Astrocyte (in vitro differentiated cells and primary cell): Measurements from ENCODE around the gene IKBKE. TPM values are rescaled to one million over a fixed set of nuclear protein-coding genes. Genes with fewer than 3 reads are reported as not detected.

Experiments used
- DNase-seq: peaks from one replicate; pipeline ENCODE4 v3.0.0-alpha.2; 2010; ENCODE audit warnings: low read depth
- FAIRE-seq: peaks from 2 replicates; lab custom pipeline; 2011; peaks lifted over from hg19 to GRCh38; lab: Jason Lieb, UNC
- H2AFZ ChIP-seq: 2 replicates; pipeline ENCODE4 v1.6.0; 2012; ENCODE audit warnings: low read depth, low read length, inconsistent platforms
- H3K27ac ChIP-seq: 2 replicates; pipeline ENCODE4 v1.5.1; 2011; ENCODE audit warnings: low read depth, low read length, inconsistent platforms
- H3K27me3 ChIP-seq: 2 replicates; pipeline ENCODE4 v1.6.0; 2011; ENCODE audit warnings: low read length, inconsistent platforms; ENCODE audit not compliant: insufficient read depth
- H3K36me3 ChIP-seq: 2 replicates; pipeline ENCODE4 v1.5.1; 2011; ENCODE audit warnings: low read length, inconsistent platforms; ENCODE audit not compliant: insufficient read depth
- H3K4me1 ChIP-seq: 2 replicates; pipeline ENCODE4 v1.5.1; 2011; ENCODE audit warnings: low read length, inconsistent platforms; ENCODE audit not compliant: insufficient read depth
- H3K4me2 ChIP-seq: 2 replicates; pipeline ENCODE4 v1.6.0; 2012; ENCODE audit warnings: low read length, inconsistent platforms
- H3K4me3 ChIP-seq: 2 replicates; pipeline ENCODE4 v1.5.1; 2011; ENCODE audit warnings: low read depth, mild to moderate bottlenecking, low read length, inconsistent platforms; ENCODE audit not compliant: insufficient read depth
- H3K79me2 ChIP-seq: 2 replicates; pipeline ENCODE4 v1.6.0; 2012; ENCODE audit warnings: mild to moderate bottlenecking, low read length, inconsistent platforms; ENCODE audit not compliant: insufficient read depth
- H3K9ac ChIP-seq: 2 replicates; pipeline ENCODE4 v1.6.0; 2012; ENCODE audit warnings: mild to moderate bottlenecking, low read length, inconsistent platforms
- H3K9me3 ChIP-seq: 2 replicates; pipeline ENCODE4 v1.5.1; 2012; ENCODE audit warnings: low read depth, mild to moderate bottlenecking, low read length, inconsistent platforms; ENCODE audit not compliant: insufficient read depth
- H4K20me1 ChIP-seq: 2 replicates; pipeline ENCODE4 v1.6.0; 2012; ENCODE audit warnings: low read length, inconsistent platforms; ENCODE audit not compliant: insufficient read depth
- H3K27ac Mint-ChIP-seq: one replicate; pipeline ENCODE4 v1.8.0; 2021; ENCODE audit warnings: mild to moderate bottlenecking, mixed read lengths; ENCODE audit not compliant: unreplicated experiment
- H3K27me3 Mint-ChIP-seq: one replicate; pipeline ENCODE4 v1.8.0; 2021; ENCODE audit warnings: low read depth, mixed read lengths; ENCODE audit not compliant: unreplicated experiment
- H3K36me3 Mint-ChIP-seq: one replicate; pipeline ENCODE4 v1.8.0; 2021; ENCODE audit warnings: low read depth, mixed read lengths; ENCODE audit not compliant: unreplicated experiment
- H3K4me1 Mint-ChIP-seq: one replicate; pipeline ENCODE4 v1.8.0; 2021; ENCODE audit warnings: low read depth, mixed read lengths; ENCODE audit not compliant: unreplicated experiment
- H3K4me3 Mint-ChIP-seq: one replicate; pipeline ENCODE4 v1.8.0; 2021; ENCODE audit warnings: mild to moderate bottlenecking, moderate library complexity, mixed read lengths; ENCODE audit not compliant: unreplicated experiment
- H3K9me3 Mint-ChIP-seq: one replicate; pipeline ENCODE4 v1.8.0; 2021; ENCODE audit warnings: mild to moderate bottlenecking, mixed read lengths; ENCODE audit not compliant: unreplicated experiment
- EZH2 ChIP-seq: IDR thresholded peaks from 2 replicates; pipeline ENCODE4 v1.6.1; 2012; ENCODE audit warnings: mild to moderate bottlenecking, low read length, inconsistent platforms; ENCODE audit not compliant: insufficient read depth
- total RNA-seq: library from RNA; stranded (reverse); gene quantifications from 2 replicates; pipeline ENCODE4 v1.2.1, GENCODE V29; 2021
- TF ChIP-seq, protein P1 (sequence below): IDR thresholded peaks from 2 replicates; pipeline ENCODE4 v1.5.1; 2011; ENCODE audit warnings: low read depth, mild to moderate bottlenecking, inconsistent platforms, low read length, moderate library complexity; ENCODE audit not compliant: insufficient read depth

The IKBKE gene
- total RNA-seq, 1 donor from 2014 or later = 17.0 TPM

DNA sequence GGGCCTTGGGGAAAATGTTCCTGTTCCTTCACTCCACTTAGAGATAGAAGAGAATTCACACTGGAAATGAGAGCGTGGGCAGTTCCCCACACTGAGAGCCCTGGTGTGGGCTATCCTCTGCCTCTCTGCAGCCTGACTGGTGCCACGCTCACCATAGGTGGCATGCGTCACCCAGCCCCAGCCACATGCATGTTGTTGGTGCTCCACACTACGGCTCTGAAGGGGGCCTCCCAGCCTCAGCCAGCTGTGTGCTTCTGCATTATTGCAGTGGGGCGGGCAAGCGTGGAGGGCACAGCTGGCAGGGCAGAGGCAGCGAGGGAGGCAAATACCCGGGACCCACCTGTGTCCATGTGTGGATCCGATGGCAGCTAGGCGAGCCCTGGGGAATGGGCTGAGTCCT, 22.3 kb downstream of the IKBKE start:
- no peak for FAIRE-seq
- no peak overlapping the region for H3K4me3 Mint-ChIP-seq

DNA sequence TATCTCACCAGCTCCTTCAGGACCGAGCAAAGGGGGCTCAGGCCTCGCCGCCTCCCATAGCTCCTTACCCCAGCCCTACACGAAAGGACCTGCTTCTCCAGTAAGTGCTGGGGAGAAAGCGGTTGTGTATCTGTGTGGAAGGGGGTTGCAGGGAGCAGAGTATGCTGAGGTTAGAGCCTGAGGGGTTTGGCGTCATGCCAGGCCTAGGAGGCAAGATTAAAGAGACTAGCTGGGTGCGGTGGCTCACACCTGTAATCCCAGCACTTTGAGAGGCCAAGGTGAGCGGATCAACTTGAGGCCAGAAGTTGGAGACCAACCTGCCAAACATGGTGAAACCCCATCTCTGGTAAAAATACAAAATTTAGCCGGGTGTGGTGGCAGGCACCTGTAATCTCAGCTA, 23.0 kb downstream of the IKBKE start:
- H3K9me3 Mint-ChIP-seq = no peaks in the 10 kb centered on the region

More for the DNA sequence above, 22.3 kb downstream of the IKBKE start:
- Histone ChIP-seq H3K79me2 (no peaks in the 10 kb centered on the region), H3K9me3 (no peaks in the 10 kb centered on the region), H3K27ac (no peak overlapping the region), H2AFZ (no peak overlapping the region), H3K4me2 (no peak overlapping the region), H3K9ac (no peak overlapping the region), H3K4me3 (no peak overlapping the region), H3K27me3 (no peaks in the 10 kb centered on the region), H3K36me3 (peaks cover 13% of the 10 kb centered on the region), H4K20me1 (no peaks in the 10 kb centered on the region), H3K4me1 (peaks cover 27% of the 10 kb centered on the region)
- Mint-ChIP-seq H3K27me3 (peaks cover 5% of the 10 kb centered on the region), H3K36me3 (peaks cover 31% of the 10 kb centered on the region), H3K4me1 (peaks cover 21% of the 10 kb centered on the region), H3K27ac (no peak overlapping the region), H3K9me3 (no peaks in the 10 kb centered on the region)
- TF ChIP-seq EZH2 = no peak
- TF ChIP-seq, protein P1, sequence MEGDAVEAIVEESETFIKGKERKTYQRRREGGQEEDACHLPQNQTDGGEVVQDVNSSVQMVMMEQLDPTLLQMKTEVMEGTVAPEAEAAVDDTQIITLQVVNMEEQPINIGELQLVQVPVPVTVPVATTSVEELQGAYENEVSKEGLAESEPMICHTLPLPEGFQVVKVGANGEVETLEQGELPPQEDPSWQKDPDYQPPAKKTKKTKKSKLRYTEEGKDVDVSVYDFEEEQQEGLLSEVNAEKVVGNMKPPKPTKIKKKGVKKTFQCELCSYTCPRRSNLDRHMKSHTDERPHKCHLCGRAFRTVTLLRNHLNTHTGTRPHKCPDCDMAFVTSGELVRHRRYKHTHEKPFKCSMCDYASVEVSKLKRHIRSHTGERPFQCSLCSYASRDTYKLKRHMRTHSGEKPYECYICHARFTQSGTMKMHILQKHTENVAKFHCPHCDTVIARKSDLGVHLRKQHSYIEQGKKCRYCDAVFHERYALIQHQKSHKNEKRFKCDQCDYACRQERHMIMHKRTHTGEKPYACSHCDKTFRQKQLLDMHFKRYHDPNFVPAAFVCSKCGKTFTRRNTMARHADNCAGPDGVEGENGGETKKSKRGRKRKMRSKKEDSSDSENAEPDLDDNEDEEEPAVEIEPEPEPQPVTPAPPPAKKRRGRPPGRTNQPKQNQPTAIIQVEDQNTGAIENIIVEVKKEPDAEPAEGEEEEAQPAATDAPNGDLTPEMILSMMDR = no peak
- DNase-seq = no peak

DNA sequence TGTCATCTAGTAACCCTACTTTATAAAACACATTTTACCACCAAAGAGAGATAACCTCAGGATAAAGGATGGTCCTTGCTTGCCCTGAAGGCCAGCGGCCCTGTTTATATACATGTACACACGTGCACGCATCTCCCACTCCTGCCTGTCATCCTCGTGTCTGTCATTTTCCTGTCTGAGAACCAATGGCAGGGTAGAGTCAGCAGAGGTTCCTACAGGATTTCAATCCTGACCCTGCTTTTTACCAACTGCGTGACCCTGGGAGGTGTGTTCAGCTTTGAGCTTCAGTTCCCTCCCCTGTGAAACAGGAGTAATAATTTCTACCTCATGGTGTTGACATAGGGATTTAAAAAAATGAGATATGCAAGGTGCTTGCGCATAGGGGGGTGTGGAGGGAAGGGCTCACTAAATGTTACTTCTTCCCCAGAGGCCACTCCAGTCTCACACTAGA, 24.8 kb downstream of the IKBKE start:
- no peak for DNase-seq
- peaks cover 13% of the 10 kb centered on the region for H3K36me3 ChIP-seq
- no peaks in the 10 kb centered on the region for H3K9me3 Mint-ChIP-seq
- H2AFZ ChIP-seq = no peak overlapping the region
- H3K4me1 ChIP-seq = peaks cover 27% of the 10 kb centered on the region
- H3K9me3 ChIP-seq = no peaks in the 10 kb centered on the region
- peaks cover 5% of the 10 kb centered on the region for H3K27me3 Mint-ChIP-seq
- no peak overlapping the region for H3K9ac ChIP-seq
- peaks cover 29% of the 10 kb centered on the region for H3K36me3 Mint-ChIP-seq
- H3K4me3 Mint-ChIP-seq = no peak overlapping the region
- H3K27ac ChIP-seq = no peak overlapping the region
- TF ChIP-seq, protein P1 = no peak
- no peak for TF ChIP-seq EZH2
- no peaks in the 10 kb centered on the region for H3K27me3 ChIP-seq
- FAIRE-seq = no peak
- H3K27ac Mint-ChIP-seq = no peak overlapping the region
- no peaks in the 10 kb centered on the region for H3K79me2 ChIP-seq
- peaks cover 29% of the 10 kb centered on the region for H3K4me1 Mint-ChIP-seq
- H3K4me3 ChIP-seq = no peak overlapping the region
- no peak overlapping the region for H3K4me2 ChIP-seq
- no peaks in the 10 kb centered on the region for H4K20me1 ChIP-seq

More for the DNA sequence above, 23.0 kb downstream of the IKBKE start:
- Mint-ChIP-seq H3K36me3 (peaks cover 29% of the 10 kb centered on the region), H3K4me1 (peaks cover 22% of the 10 kb centered on the region), H3K4me3 (no peak overlapping the region), H3K27ac (no peak overlapping the region), H3K27me3 (peaks cover 5% of the 10 kb centered on the region)
- Histone ChIP-seq H3K79me2 (no peaks in the 10 kb centered on the region), H3K27me3 (no peaks in the 10 kb centered on the region), H3K9ac (no peak overlapping the region), H3K4me1 (peaks cover 27% of the 10 kb centered on the region), H3K4me3 (no peak overlapping the region), H2AFZ (no peak overlapping the region), H4K20me1 (no peaks in the 10 kb centered on the region), H3K9me3 (no peaks in the 10 kb centered on the region), H3K27ac (no peak overlapping the region), H3K36me3 (peaks cover 13% of the 10 kb centered on the region), H3K4me2 (no peak overlapping the region)
- no peak for FAIRE-seq
- TF ChIP-seq, protein P1 = no peak
- TF ChIP-seq EZH2 = no peak
- DNase-seq = no peak
